ENCODE results near the gene RIN3.

RIN3 gene

DNA sequence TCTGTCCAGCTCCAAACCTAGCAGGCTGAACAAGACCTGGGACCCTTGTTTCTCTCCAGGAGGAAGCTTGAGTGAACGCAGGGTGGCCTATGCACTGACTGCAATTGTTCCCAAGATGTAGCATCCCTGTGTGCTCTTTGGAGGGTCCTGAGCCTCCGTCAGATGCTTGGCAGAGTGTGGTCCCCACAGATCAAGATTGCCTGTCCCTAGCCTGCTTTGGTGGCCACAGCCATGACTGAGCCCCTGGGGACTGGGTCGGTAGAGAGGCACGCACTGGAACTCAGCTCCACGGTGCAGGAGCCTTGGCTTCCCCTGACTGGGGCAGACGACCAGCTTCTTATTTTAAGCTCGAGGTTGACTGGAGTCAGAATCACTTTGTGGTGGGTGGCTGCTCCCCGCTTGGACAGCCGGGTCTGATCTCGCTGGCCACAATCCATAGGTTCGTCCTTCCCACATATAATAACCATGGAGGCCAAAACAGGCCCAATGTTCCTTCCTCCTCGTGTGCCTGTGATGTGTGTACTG is 137.1 kb downstream of the RIN3 start:
- DNase-seq (ENCODE audit: low read depth): no peak
- TF ChIP-seq, protein P1, sequence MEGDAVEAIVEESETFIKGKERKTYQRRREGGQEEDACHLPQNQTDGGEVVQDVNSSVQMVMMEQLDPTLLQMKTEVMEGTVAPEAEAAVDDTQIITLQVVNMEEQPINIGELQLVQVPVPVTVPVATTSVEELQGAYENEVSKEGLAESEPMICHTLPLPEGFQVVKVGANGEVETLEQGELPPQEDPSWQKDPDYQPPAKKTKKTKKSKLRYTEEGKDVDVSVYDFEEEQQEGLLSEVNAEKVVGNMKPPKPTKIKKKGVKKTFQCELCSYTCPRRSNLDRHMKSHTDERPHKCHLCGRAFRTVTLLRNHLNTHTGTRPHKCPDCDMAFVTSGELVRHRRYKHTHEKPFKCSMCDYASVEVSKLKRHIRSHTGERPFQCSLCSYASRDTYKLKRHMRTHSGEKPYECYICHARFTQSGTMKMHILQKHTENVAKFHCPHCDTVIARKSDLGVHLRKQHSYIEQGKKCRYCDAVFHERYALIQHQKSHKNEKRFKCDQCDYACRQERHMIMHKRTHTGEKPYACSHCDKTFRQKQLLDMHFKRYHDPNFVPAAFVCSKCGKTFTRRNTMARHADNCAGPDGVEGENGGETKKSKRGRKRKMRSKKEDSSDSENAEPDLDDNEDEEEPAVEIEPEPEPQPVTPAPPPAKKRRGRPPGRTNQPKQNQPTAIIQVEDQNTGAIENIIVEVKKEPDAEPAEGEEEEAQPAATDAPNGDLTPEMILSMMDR (IDR thresholded peaks at IDR 0.05; ENCODE audit: low read depth, low read length, missing control alignments): no peak
- H3K4me3 ChIP-seq (ENCODE audit: low read depth, low read length): no peak overlapping the region
- in situ Hi-C loops (cut with HindIII; ENCODE audit: low sequenced_read_pairs): loop anchor here (5.0 kb wide), 1 partner anchor 88 kb away; no protein-coding TSS in a partner anchor

DNA sequence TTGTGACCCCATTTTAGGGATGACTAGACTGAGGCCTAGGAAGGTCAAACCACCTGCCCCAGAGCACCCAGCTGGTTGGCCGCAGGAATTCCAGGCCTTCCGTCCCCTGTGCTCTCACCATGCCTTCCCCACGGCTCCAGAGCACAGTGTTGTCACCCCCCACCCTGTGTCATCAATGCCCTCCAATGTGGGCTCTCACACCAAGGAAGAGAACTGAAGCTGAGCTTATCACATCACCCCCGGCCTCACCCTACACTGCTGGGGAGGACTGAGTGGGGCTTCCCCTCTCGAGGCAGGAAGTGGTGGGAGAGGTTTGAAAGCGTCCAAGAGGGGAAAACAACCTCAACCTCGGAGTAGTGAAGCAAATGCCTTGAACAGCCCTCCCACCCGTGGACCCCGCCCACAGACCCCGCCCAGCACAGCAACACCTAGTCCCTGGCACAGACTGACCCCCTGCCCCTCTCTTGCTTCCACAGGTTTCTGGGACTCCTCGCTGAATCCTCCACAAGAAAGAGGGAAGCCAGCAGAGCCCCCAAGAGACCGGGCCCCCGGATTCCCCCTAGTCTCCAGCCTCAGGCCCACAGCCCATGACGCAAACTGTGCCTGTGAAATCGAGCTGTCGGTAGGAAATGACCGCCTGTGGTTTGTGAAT is 137.7 kb downstream of the RIN3 start:
- no peak overlapping the region for H3K4me3 ChIP-seq (ENCODE audit: low read depth, low read length)
- TF ChIP-seq, protein P1 (IDR thresholded peaks at IDR 0.05; ENCODE audit: low read depth, low read length, missing control alignments): no peak
- DNase-seq (ENCODE audit: low read depth): no peak
- in situ Hi-C loops (cut with HindIII; ENCODE audit: low sequenced_read_pairs): loop anchor here (5.0 kb wide), 1 partner anchor 89 kb away; no protein-coding TSS in a partner anchor

DNA sequence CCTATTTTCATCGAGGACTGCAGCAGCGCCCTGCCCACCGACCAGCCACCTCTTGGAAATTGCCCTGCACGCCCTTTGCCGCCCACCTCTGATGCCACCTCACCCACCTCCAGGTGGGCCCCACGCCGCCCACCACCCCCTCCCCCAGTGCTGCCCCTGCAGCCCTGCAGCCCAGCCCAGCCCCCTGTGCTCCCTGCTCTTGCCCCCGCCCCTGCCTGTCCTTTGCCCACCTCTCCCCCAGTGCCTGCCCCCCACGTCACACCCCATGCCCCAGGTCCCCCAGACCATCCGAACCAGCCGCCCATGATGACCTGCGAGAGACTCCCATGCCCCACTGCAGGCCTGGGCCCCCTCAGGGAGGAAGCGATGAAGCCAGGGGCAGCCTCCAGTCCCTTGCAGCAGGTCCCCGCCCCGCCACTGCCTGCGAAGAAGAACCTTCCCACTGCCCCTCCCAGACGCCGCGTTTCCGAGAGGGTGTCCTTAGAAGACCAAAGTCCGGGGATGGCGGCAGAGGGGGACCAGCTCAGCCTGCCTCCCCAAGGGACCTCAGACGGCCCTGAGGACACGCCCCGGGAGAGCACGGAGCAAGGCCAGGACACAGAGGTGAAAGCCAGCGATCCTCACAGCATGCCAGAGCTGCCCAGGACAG is 138.3 kb downstream of the RIN3 start:
- DNase-seq (ENCODE audit: low read depth): no peak
- TF ChIP-seq, protein P1 (IDR thresholded peaks at IDR 0.05; ENCODE audit: low read depth, low read length, missing control alignments): no peak
- in situ Hi-C loops (cut with HindIII; ENCODE audit: low sequenced_read_pairs): loop anchor here (5.0 kb wide), 1 partner anchor 90 kb away; no protein-coding TSS in a partner anchor
- H3K4me3 ChIP-seq (ENCODE audit: low read depth, low read length): no peak overlapping the region

DNA sequence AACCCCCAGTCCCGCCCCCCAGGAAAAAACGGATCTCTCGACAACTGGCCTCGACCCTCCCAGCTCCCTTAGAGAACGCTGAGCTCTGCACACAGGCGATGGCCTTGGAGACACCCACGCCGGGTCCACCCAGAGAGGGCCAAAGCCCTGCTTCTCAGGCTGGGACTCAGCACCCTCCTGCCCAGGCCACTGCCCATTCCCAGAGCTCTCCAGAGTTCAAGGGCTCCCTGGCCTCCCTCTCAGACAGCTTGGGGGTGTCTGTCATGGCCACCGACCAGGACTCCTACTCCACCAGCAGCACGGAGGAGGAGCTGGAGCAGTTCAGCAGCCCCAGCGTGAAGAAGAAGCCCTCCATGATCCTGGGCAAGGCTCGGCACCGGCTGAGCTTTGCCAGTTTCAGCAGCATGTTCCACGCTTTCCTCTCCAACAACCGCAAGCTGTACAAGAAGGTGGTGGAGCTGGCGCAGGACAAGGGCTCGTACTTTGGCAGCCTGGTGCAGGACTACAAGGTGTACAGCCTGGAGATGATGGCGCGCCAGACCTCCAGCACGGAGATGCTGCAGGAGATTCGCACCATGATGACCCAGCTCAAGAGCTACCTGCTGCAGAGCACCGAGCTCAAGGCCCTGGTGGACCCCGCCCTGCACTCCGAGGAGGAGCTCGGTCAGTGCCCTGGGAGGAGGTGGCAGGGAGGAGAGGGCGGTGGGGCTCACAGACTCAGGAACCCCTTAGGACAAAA is 139.0 kb downstream of the RIN3 start:
- in situ Hi-C loops (cut with HindIII; ENCODE audit: low sequenced_read_pairs): loop anchor here (5.0 kb wide), 1 partner anchor 90 kb away; no protein-coding TSS in a partner anchor
- no peak for DNase-seq (ENCODE audit: low read depth)
- no peak overlapping the region for H3K4me3 ChIP-seq (ENCODE audit: low read depth, low read length)
- TF ChIP-seq, protein P1 (IDR thresholded peaks at IDR 0.05; ENCODE audit: low read depth, low read length, missing control alignments): no peak

DNA sequence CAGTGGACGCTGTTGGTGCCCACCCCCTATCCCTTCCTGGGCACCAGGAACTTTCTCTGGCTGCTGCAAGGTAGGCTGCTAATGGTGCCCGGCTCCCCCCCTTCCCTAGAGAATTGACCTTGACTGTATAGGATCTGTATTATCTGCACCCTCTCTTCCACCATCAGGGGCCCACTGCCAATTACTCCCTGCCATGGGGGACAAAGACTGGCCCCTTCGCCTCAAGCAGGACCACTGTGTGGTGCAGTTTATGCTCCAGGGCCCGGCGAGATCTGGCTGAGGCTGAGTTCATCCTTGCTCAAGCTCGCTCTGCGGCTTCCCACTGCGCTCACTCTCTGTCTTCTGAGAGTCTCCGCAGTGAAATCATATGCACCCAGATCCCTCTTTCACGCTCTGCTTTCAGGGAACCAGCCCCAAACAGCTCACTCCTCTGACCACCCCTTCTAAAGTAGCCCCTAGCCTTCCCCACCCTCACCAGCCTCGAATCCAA is 139.6 kb downstream of the RIN3 start:
- in situ Hi-C loops (cut with HindIII; ENCODE audit: low sequenced_read_pairs): loop anchor here (5.0 kb wide), 1 partner anchor 91 kb away; no protein-coding TSS in a partner anchor
- no peak for DNase-seq (ENCODE audit: low read depth)
- H3K4me3 ChIP-seq (ENCODE audit: low read depth, low read length): no peak overlapping the region
- TF ChIP-seq, protein P1 (IDR thresholded peaks at IDR 0.05; ENCODE audit: low read depth, low read length, missing control alignments): no peak

All from astrocyte of the cerebellum (primary cell).